ENCODE data around the gene C1orf116. TPM values are rescaled to one million over a fixed set of nuclear protein-coding genes. Genes with fewer than 3 reads are reported as not detected.

Gene C1orf116
- total RNA-seq, 3 donors from 2014 or later (not counting 1 experiment from before 2014, with no cell fraction given) = 0.21 to 0.39 (median 0.30) TPM

GRCh38 chr1:207059881-207060280, 27.3 kb upstream of the C1orf116 start:
- H3K36me3 ChIP-seq (ENCODE audit: control insufficient read depth, insufficient read depth, low read length) = peaks cover 3% of the 10 kb centered on the region
- no peak for TF ChIP-seq CTCF (IDR thresholded peaks at IDR 0.05)
- intact Hi-C loops (cut with micrococcal nuclease) = no loop called here
- ATAC-seq (no peak), DNase-seq (no peak)
- H3K4me3 ChIP-seq (ENCODE audit: low read length) = no peak overlapping the region
- H3K4me1 ChIP-seq (ENCODE audit: control insufficient read depth, insufficient read depth, low read length) = peaks cover 13% of the 10 kb centered on the region
- peaks cover 16 to 20% of the 10 kb centered on the region in 2 donors for H3K4me1 Mint-ChIP-seq
- no peaks in the 10 kb centered on the region for H3K36me3 Mint-ChIP-seq
- H3K27ac Mint-ChIP-seq = no peak overlapping the region
- H3K4me3 Mint-ChIP-seq = no peak overlapping the region
- no peaks in the 10 kb centered on the region for H3K9me3 Mint-ChIP-seq
- WGBS (ENCODE audit: insufficient coverage) = 67% methylated on average over 3 of the region's 4 CpGs
- no peaks in the 10 kb centered on the region for H3K9me3 ChIP-seq (ENCODE audit: control insufficient read depth, insufficient read depth, low read length)
- no peak overlapping the region for H3K27ac ChIP-seq (ENCODE audit: low read length)
- H3K27me3 ChIP-seq (ENCODE audit: control insufficient read depth, insufficient read depth, low read length) = no peaks in the 10 kb centered on the region
- H3K27me3 Mint-ChIP-seq (ENCODE audit: low read depth in 2 of 2) = no peaks in the 10 kb centered on the region

GRCh38 chr1:207058878-207059867, 26.6 kb upstream of the C1orf116 start:
- no peak overlapping the region for H3K4me3 Mint-ChIP-seq
- H3K4me1 Mint-ChIP-seq = peaks cover 18 to 20% of the 10 kb centered on the region in 2 donors
- Histone ChIP-seq H3K36me3 (ENCODE audit: control insufficient read depth, insufficient read depth, low read length) (peaks cover 3% of the 10 kb centered on the region), H3K27me3 (ENCODE audit: control insufficient read depth, insufficient read depth, low read length) (no peaks in the 10 kb centered on the region), H3K27ac (ENCODE audit: low read length) (no peak overlapping the region), H3K4me3 (ENCODE audit: low read length) (no peak overlapping the region), H3K4me1 (ENCODE audit: control insufficient read depth, insufficient read depth, low read length) (peaks cover 13% of the 10 kb centered on the region), H3K9me3 (ENCODE audit: control insufficient read depth, insufficient read depth, low read length) (no peaks in the 10 kb centered on the region)
- no peak for ATAC-seq
- H3K36me3 Mint-ChIP-seq = no peaks in the 10 kb centered on the region
- intact Hi-C loops (cut with micrococcal nuclease) = no loop called here
- H3K27me3 Mint-ChIP-seq (ENCODE audit: low read depth in 2 of 2) = no peaks in the 10 kb centered on the region
- H3K9me3 Mint-ChIP-seq = no peaks in the 10 kb centered on the region
- no peak for DNase-seq
- TF ChIP-seq CTCF (IDR thresholded peaks at IDR 0.05) = no peak
- H3K27ac Mint-ChIP-seq = no peak overlapping the region
- 73% methylated on average over 6 of the region's 6 CpGs for WGBS (ENCODE audit: insufficient coverage)

GRCh38 chr1:207058252-207058651, 25.7 kb upstream of the C1orf116 start:
- H3K36me3 Mint-ChIP-seq = no peaks in the 10 kb centered on the region
- H3K4me1 ChIP-seq (ENCODE audit: control insufficient read depth, insufficient read depth, low read length) = peaks cover 16% of the 10 kb centered on the region
- peaks cover 15 to 18% of the 10 kb centered on the region in 2 donors for H3K4me1 Mint-ChIP-seq
- no peak overlapping the region for H3K4me3 Mint-ChIP-seq
- H3K9me3 ChIP-seq (ENCODE audit: control insufficient read depth, insufficient read depth, low read length) = no peaks in the 10 kb centered on the region
- H3K36me3 ChIP-seq (ENCODE audit: control insufficient read depth, insufficient read depth, low read length) = peaks cover 3% of the 10 kb centered on the region
- 94% methylated on average over 2 of the region's 4 CpGs for WGBS (ENCODE audit: insufficient coverage)
- H3K27me3 ChIP-seq (ENCODE audit: control insufficient read depth, insufficient read depth, low read length) = no peaks in the 10 kb centered on the region
- H3K27me3 Mint-ChIP-seq (ENCODE audit: low read depth in 2 of 2) = no peaks in the 10 kb centered on the region
- intact Hi-C loops (cut with micrococcal nuclease) = no loop called here
- H3K27ac Mint-ChIP-seq = no peak overlapping the region
- DNase-seq (no peak), ATAC-seq (no peak)
- no peak for TF ChIP-seq CTCF (IDR thresholded peaks at IDR 0.05)
- no peak overlapping the region for H3K27ac ChIP-seq (ENCODE audit: low read length)
- H3K4me3 ChIP-seq (ENCODE audit: low read length) = no peak overlapping the region
- no peaks in the 10 kb centered on the region for H3K9me3 Mint-ChIP-seq

All from natural killer cell (primary cell).